SK-N-DZ (cell line): ENCODE measurements around the gene IMMT.
A peak's percentile ranks its signal among the peaks of the same experiment; 100 is the strongest.

Experiments
- DNase-seq: peaks from one replicate; pipeline ENCODE4 v3.0.0-alpha.2; 2015; ENCODE audit warnings: low spot score

The IMMT gene

GRCh38 chr2:86226636-86227520 lies 31.6 kb upstream of the IMMT start:
- no peak for DNase-seq

DNA sequence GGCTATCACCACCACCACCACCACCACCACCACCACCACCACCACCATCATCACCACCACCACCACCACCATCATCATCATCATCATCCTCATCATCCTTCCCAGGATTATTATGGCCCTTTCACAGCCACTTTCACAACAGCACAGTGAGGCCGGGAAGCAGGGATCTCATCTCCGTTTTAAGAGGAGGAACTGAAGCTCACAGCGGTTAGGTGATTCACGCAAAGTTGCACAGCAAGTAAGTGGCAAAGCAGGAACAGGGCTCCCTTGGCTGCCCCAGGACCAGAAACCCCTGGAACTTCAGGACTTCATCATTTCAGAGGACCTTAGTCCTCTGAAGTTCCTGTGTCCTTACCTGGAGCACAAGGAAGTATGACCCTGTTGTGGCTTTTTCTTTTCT lies 30.8 kb upstream of the IMMT start:
- DNase-seq, result no peak

- no peak for DNase-seq
These were observed 30.3 kb upstream of the IMMT start for GRCh38 chr2:86225581-86225980.

- DNase-seq, result no peak
These were observed 29.5 kb upstream of the IMMT start for GRCh38 chr2:86224645-86225355.

GRCh38 chr2:86223927-86224560 lies 28.8 kb upstream of the IMMT start:
- no peak for DNase-seq

DNA sequence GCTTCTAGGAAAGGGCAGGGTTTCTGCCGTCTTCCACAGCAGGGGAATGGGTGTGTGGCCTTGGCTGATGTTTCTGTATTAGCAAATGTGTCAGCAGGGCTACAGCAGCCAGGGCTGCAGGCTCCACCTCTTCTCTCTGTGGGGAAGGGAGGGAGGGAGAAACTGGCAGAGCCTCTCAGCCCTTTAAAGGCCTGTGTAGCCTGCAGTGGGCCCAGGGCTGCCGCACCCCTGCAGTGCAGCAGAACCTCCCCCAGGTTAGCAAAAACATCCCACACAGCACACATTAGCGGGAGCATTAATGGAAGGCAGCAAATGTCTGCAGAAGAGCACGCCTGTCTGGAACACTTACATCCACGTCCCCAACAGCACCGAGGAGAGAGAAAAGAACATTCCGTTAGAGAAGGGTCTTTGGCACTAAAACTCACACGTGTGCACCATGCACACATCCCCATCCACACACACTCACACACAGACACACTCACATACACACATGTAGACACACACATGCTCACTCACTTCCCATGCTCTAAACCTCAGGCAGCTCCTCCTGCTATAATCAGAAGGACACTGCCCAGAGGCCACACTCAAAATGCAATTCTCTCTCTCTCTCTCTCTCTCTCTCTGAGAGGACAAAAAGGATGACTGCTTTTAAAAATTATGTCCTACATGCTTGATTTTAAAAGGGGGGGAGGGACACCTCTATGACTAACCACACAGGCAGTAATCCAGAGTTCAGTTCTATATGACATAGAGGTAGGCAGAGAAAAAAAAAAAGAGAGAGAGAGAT lies 28.1 kb upstream of the IMMT start:
- peak; percentile 42 for DNase-seq

DNA sequence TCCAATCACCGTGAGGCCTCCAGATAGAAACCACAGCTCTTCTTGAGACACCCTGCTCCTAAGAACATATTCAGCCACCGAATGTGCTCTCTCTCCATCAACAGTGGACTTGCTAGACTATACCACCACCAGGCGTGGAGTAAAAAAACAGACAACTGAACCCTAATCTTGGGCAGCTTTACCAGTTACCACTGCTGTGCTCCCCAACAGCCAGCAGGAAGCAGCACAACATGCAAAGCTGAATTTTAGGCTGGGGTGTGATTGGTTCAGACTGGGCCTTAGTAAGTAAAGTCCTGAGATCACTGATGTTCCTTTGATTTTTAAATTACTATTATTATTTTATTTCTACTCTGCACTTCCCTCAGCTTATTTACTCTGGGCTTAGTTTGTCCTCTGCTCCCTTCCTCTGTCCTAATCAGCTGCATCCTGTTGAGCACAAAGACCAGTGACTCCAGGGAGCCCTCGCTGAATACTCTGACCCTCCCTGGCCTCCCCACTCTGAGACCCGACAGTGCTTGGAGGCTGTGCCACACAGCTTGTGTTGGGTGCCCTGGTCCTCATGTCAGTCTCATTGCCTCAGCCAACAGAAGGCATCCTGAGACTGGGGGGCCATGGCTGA lies 25.9 kb upstream of the IMMT start:
- peak; percentile 36 for DNase-seq

- no peak for DNase-seq
These were observed 24.6 kb upstream of the IMMT start for GRCh38 chr2:86219896-86220295.

DNA sequence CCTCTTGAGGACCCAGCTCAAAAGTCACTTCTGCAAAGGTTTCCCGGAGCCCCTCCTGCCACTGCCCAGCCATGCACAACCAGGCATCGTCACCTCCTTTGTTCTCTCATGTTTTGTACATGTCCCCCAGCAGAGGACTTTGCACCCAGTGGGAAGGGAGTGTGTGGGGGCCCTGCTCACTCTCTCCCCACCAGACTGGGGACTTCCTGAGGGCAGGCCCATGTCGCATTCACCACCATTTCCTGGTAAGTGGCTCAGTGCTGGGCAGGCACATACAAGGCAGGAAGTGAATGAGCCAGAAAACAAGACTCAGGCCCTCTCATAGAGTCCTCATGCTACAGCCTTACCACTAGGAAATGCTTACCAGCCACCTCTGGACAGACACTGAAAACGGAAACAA lies 22.9 kb upstream of the IMMT start:
- DNase-seq, result no peak

GRCh38 chr2:86216575-86217555 lies 21.6 kb upstream of the IMMT start:
- no peak for DNase-seq

DNA sequence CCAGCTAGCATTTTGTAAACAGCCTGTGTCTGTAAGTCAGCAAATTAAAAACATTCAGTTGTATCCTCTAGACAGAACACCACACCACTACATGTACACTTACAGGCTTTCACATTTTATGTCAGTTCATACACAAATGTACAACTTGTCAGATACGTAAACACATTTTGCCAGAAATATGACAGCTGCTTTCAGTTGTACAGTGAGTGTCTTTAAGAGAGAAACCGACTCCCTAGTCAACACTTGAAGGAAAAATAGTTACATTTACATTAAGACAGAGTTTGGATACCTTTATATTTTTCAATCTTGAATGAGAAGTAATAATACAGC lies 19.2 kb upstream of the IMMT start:
- no peak for DNase-seq

GRCh38 chr2:86213699-86214502 lies 18.6 kb upstream of the IMMT start:
- DNase-seq, result no peak

DNA sequence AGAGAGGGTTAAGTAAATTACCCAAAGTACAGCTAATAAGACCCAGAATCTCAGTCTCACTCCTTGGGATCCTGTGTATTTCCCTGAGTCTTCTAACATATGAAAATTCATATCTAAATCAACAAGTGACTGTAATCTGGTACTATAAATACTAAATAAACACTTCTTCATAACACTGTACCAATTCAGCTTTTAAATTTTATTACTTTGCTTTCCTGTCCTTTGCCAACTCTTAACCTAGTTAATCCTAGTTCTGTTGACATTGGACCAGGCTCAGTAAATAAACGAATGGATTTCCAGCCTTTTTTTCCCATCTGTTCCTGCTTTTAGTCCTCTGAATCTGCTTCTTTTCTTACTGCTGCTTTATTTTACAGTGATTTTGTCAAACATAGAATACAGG lies 17.8 kb upstream of the IMMT start:
- DNase-seq, result no peak

DNA sequence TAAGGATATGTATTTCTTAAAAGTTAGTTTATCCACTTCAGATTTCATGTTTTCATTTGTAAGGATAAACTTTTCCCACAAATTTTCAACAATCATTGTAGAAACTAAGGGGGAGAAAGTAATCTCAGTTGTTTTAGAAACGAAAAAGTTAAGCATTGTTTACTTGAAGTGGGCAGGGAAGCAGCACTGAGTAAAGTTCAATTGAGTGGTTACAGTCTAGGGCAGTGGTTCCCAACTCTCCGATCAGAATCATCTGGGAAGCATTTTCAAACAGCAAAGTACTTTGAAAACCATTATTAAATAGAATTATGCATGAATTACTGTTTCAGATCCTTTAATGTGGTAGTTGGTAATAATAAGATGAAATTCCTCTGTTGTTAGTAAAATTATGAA lies 16.5 kb upstream of the IMMT start:
- no peak for DNase-seq

- no peak for DNase-seq
These were observed 16.0 kb upstream of the IMMT start for GRCh38 chr2:86211033-86211795.

- no peak for DNase-seq
These were observed 9.2 kb upstream of the IMMT start for GRCh38 chr2:86204458-86204857.

- no peak for DNase-seq
These were observed 8.4 kb upstream of the IMMT start for GRCh38 chr2:86203614-86204013.

- DNase-seq, result no peak
These were observed 7.4 kb upstream of the IMMT start for GRCh38 chr2:86202702-86203101.

DNA sequence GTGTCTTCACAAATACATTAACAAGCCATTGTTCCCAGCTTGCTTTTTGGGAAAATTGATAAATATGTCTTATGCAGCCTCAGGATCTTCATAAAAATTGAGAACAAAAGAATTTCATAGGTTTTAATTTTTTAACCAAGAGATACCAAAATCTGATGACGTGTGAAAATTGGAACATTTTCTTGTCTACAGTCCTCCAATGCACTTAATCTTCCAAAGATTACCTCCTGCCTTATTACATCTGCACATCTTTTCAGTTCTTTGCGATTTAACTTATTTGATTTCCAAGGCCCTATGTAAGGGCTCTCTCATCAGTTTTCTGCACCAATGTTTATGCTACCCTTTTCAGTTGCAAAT lies 7.1 kb upstream of the IMMT start:
- DNase-seq, result no peak
